HEK293 (cell line): ENCODE results near the gene RCOR2.
A peak's percentile ranks its signal among the peaks of the same experiment; 100 is the strongest.

Source experiments
- CTCF ChIP-seq: fragments of 450-650 bp; formaldehyde crosslinking; IDR thresholded peaks from 2 replicates; pipeline ENCODE4 v1.5.1; 2016; ENCODE audit warnings: missing biosample characterization, missing genetic modification characterization
- GLIS1 ChIP-seq: fragments of 450-650 bp; formaldehyde crosslinking; IDR thresholded peaks from 2 replicates; pipeline ENCODE4 v1.5.1; 2016; ENCODE audit warnings: missing biosample characterization, missing genetic modification characterization
- MZF1 ChIP-seq: fragments of 450-650 bp; formaldehyde crosslinking; IDR thresholded peaks from 2 replicates; pipeline ENCODE4 v1.5.1; 2017; ENCODE audit warnings: missing biosample characterization, missing genetic modification characterization, borderline replicate concordance
- OSR2 ChIP-seq: fragments of 450-650 bp; formaldehyde crosslinking; IDR thresholded peaks from 2 replicates; pipeline ENCODE4 v1.5.1; 2016; ENCODE audit warnings: missing biosample characterization, missing genetic modification characterization
- SP7 ChIP-seq: fragments of 450-650 bp; formaldehyde crosslinking; IDR thresholded peaks from 2 replicates; pipeline ENCODE4 v1.5.1; 2016; ENCODE audit warnings: missing biosample characterization, missing genetic modification characterization
- YY1 ChIP-seq: fragments of 450-650 bp; formaldehyde crosslinking; IDR thresholded peaks from 2 replicates; pipeline ENCODE4 v1.5.1; 2018; ENCODE audit warnings: missing biosample characterization, missing genetic modification characterization
- ZBTB26 ChIP-seq: fragments of 450-650 bp; formaldehyde crosslinking; optimal IDR thresholded peaks from 2 replicates; pipeline ENCODE3; 2016; ENCODE audit warnings: missing biosample characterization, mild to moderate bottlenecking, missing genetic modification characterization
- ZBTB7A ChIP-seq: fragments of 450-650 bp; formaldehyde crosslinking; IDR thresholded peaks from 2 replicates; pipeline ENCODE4 v1.5.1; 2016; ENCODE audit warnings: low read depth, missing biosample characterization, missing genetic modification characterization
- ZEB2 ChIP-seq: fragments of 450-650 bp; formaldehyde crosslinking; IDR thresholded peaks from 2 replicates; pipeline ENCODE4 v1.5.1; 2016; ENCODE audit warnings: missing biosample characterization, missing genetic modification characterization
- ZNF169 ChIP-seq: fragments of 450-650 bp; formaldehyde crosslinking; IDR thresholded peaks from 2 replicates; pipeline ENCODE4 v1.5.1; 2016; ENCODE audit warnings: missing biosample characterization, missing genetic modification characterization
- ZNF211 ChIP-seq: fragments of 450-650 bp; formaldehyde crosslinking; IDR thresholded peaks from 2 replicates; pipeline ENCODE4 v1.5.1; 2016; ENCODE audit warnings: low read depth, missing biosample characterization, missing genetic modification characterization
- ZNF23 ChIP-seq: fragments of 450-650 bp; formaldehyde crosslinking; IDR thresholded peaks from 2 replicates; pipeline ENCODE4 v1.5.1; 2016; ENCODE audit warnings: missing biosample characterization, missing genetic modification characterization, borderline replicate concordance
- ZNF26 ChIP-seq: fragments of 450-650 bp; formaldehyde crosslinking; IDR thresholded peaks from 2 replicates; pipeline ENCODE4 v1.5.1; 2016; ENCODE audit warnings: missing biosample characterization, missing genetic modification characterization
- ZNF280D ChIP-seq: fragments of 450-650 bp; formaldehyde crosslinking; IDR thresholded peaks from 2 replicates; pipeline ENCODE4 v1.5.1; 2016; ENCODE audit warnings: missing biosample characterization, missing genetic modification characterization
- ZNF37A ChIP-seq: fragments of 450-650 bp; IDR thresholded peaks from 2 replicates; pipeline ENCODE4 v1.5.1; 2018; ENCODE audit warnings: missing biosample characterization, missing genetic modification characterization
- ZNF404 ChIP-seq: fragments of 450-650 bp; formaldehyde crosslinking; IDR thresholded peaks from 2 replicates; pipeline ENCODE4 v1.5.1; 2017; ENCODE audit warnings: missing biosample characterization, missing genetic modification characterization
- ZNF501 ChIP-seq: fragments of 450-650 bp; formaldehyde crosslinking; IDR thresholded peaks from 2 replicates; pipeline ENCODE4 v1.5.1; 2016; ENCODE audit warnings: missing biosample characterization, missing genetic modification characterization
- ZNF585B ChIP-seq: fragments of 450-650 bp; formaldehyde crosslinking; IDR thresholded peaks from 2 replicates; pipeline ENCODE4 v1.5.1; 2016; ENCODE audit warnings: missing biosample characterization, missing genetic modification characterization
- ZNF600 ChIP-seq: fragments of 450-650 bp; formaldehyde crosslinking; IDR thresholded peaks from 2 replicates; pipeline ENCODE4 v1.5.1; 2016; ENCODE audit warnings: missing biosample characterization, missing genetic modification characterization
- ZNF610 ChIP-seq: fragments of 450-650 bp; formaldehyde crosslinking; IDR thresholded peaks from 2 replicates; pipeline ENCODE4 v1.5.1; 2016; ENCODE audit warnings: missing biosample characterization, missing genetic modification characterization, borderline replicate concordance
- ZNF623 ChIP-seq: fragments of 450-650 bp; formaldehyde crosslinking; IDR thresholded peaks from 2 replicates; pipeline ENCODE4 v1.5.1; 2016; ENCODE audit warnings: missing biosample characterization, missing genetic modification characterization
- ZNF624 ChIP-seq: fragments of 450-650 bp; formaldehyde crosslinking; IDR thresholded peaks from 2 replicates; pipeline ENCODE4 v1.5.1; 2017; ENCODE audit warnings: missing biosample characterization, missing genetic modification characterization
- ZNF777 ChIP-seq: fragments of 450-650 bp; formaldehyde crosslinking; IDR thresholded peaks from 2 replicates; pipeline ENCODE4 v1.5.1; 2017; ENCODE audit warnings: missing biosample characterization, missing genetic modification characterization, borderline replicate concordance
- ZSCAN23 ChIP-seq: fragments of 450-650 bp; formaldehyde crosslinking; IDR thresholded peaks from 2 replicates; pipeline ENCODE4 v1.5.1; 2016; ENCODE audit warnings: missing biosample characterization, missing genetic modification characterization

Gene RCOR2

GRCh38 chr11:63915961-63916836 lies 765 bp downstream of the RCOR2 start (continued):
- TF ChIP-seq ZNF280D: no peak
- no peak for TF ChIP-seq ZSCAN23 (tag by site-specific recombination)
- 0 out of 2 replicates have a peak, but pooled peaks have one; percentile 27 for TF ChIP-seq ZNF501 (tag by site-specific recombination)
- no peak for TF ChIP-seq ZNF610 (tag by site-specific recombination)
- TF ChIP-seq ZNF585B (tag by site-specific recombination): no peak
- no peak for TF ChIP-seq YY1 (tag by site-specific recombination)
- TF ChIP-seq MZF1 (tag by site-specific recombination): no peak
- peak; percentile 91 for TF ChIP-seq CTCF (tag by site-specific recombination)
- no peak for TF ChIP-seq ZNF169 (tag by site-specific recombination)
- peak; percentile 54 for TF ChIP-seq GLIS1
- no peak for TF ChIP-seq ZNF404 (tag by site-specific recombination)
- no peak for TF ChIP-seq ZNF37A
- no peak for TF ChIP-seq ZNF624 (tag by site-specific recombination)
- no peak for TF ChIP-seq ZNF211
- no peak for TF ChIP-seq ZNF26
- no peak for TF ChIP-seq ZNF623 (tag by site-specific recombination)
- TF ChIP-seq ZNF600 (tag by site-specific recombination): peak; percentile 51; the same call in 1 of the 2 replicates
- TF ChIP-seq ZNF777 (tag by site-specific recombination): no peak
- TF ChIP-seq ZBTB7A (tag by site-specific recombination): peak; percentile 70; the same call in 1 of the 2 replicates
- no peak for TF ChIP-seq ZNF23 (tag by site-specific recombination)
- TF ChIP-seq ZBTB26 (tag by site-specific recombination): peak; percentile 39
- TF ChIP-seq ZEB2 (tag by site-specific recombination): peak; percentile 43; the same call in 1 of the 2 replicates
- peak; percentile 18; the same call in 1 of the 2 replicates for TF ChIP-seq SP7 (tag by site-specific recombination)
- no peak for TF ChIP-seq OSR2 (tag by site-specific recombination)
